AG04449 (cell line): ENCODE results near the gene CDC42SE2.

Experiments
- CTCF ChIA-PET: fragments of 350-600 bp; formaldehyde crosslinking; extraction: SDS; loops from one replicate; lab custom pipeline; 2021; ENCODE audit warnings: antibody characterized with exemption; lab: Yijun Ruan, JAX
- POLR2A ChIA-PET: fragments of 400-600, 350-600 bp; formaldehyde crosslinking; extraction: SDS; loops from one replicate; lab custom pipeline; 2020; ENCODE audit warnings: antibody characterized with exemption, inconsistent platforms; lab: Yijun Ruan, JAX
- DNase-seq: peaks from one replicate; pipeline ENCODE4 v3.0.0-alpha.2; 2010; ENCODE audit warnings: low read depth, low spot score
- H3K4me3 ChIP-seq: 2 replicates; pipeline ENCODE4 v1.5.1; 2011; ENCODE audit warnings: low read depth, mild to moderate bottlenecking, control low read depth, low read length
- TF ChIP-seq, protein P1 (sequence below): IDR thresholded peaks from one replicate; pipeline ENCODE4 v1.5.1; 2011; ENCODE audit warnings: mild to moderate bottlenecking, moderate library complexity, low read length, control low read depth, inconsistent platforms; ENCODE audit not compliant: insufficient read depth; ENCODE audit errors: missing control alignments

CDC42SE2 gene

GRCh38 chr5:131386779-131387178 is 122.9 kb downstream of the CDC42SE2 start:
- DNase-seq, result no peak
- TF ChIP-seq, protein P1, sequence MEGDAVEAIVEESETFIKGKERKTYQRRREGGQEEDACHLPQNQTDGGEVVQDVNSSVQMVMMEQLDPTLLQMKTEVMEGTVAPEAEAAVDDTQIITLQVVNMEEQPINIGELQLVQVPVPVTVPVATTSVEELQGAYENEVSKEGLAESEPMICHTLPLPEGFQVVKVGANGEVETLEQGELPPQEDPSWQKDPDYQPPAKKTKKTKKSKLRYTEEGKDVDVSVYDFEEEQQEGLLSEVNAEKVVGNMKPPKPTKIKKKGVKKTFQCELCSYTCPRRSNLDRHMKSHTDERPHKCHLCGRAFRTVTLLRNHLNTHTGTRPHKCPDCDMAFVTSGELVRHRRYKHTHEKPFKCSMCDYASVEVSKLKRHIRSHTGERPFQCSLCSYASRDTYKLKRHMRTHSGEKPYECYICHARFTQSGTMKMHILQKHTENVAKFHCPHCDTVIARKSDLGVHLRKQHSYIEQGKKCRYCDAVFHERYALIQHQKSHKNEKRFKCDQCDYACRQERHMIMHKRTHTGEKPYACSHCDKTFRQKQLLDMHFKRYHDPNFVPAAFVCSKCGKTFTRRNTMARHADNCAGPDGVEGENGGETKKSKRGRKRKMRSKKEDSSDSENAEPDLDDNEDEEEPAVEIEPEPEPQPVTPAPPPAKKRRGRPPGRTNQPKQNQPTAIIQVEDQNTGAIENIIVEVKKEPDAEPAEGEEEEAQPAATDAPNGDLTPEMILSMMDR, result no peak
- POLR2A ChIA-PET, result no interaction called here
- H3K4me3 ChIP-seq, result no peak overlapping the region
- CTCF ChIA-PET, result no interaction called here

GRCh38 chr5:131387255-131387654 is 123.4 kb downstream of the CDC42SE2 start:
- CTCF ChIA-PET, result no interaction called here
- POLR2A ChIA-PET, result no interaction called here
- TF ChIP-seq, protein P1, result no peak
- no peak overlapping the region for H3K4me3 ChIP-seq
- no peak for DNase-seq

DNA sequence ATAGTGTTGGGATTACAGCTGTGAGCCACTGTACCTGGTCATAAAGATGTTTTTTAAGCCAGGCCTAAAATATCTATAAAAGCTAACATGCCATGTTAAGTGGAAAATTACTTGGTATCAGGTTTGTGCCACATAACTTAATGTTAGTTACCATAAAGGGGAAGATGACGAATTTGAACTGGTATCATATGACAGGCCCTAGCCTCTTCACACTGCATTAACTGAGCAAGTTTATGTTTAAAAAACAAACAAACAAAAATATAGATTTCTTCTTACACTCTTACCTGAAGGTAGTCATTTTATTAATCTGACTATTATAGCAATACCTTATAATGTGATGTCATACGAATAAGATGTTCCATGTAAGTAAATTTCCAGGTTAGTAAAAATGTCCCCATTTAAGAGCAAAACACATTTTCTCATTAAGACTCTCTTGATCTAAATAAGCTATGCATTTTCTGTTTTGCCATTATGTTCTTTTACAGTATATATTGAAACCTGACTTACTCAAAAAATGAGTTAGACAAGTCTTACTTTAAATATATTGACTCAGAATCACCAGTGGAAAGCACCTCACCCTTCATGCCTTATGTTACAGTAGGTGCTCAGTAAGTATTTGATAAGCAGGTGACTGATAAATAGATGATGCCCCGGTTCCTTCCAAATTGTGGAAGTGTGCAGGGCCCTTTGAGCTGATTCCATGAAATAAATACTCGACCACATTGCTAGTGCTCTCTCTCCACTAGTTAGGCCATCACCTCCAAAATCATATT is 125.4 kb downstream of the CDC42SE2 start:
- CTCF ChIA-PET, result interaction anchor here (1.3 kb wide), 1 partner anchor 7 kb away, joined by 3 read pairs; no protein-coding TSS in a partner anchor
- TF ChIP-seq, protein P1, result no peak

DNA sequence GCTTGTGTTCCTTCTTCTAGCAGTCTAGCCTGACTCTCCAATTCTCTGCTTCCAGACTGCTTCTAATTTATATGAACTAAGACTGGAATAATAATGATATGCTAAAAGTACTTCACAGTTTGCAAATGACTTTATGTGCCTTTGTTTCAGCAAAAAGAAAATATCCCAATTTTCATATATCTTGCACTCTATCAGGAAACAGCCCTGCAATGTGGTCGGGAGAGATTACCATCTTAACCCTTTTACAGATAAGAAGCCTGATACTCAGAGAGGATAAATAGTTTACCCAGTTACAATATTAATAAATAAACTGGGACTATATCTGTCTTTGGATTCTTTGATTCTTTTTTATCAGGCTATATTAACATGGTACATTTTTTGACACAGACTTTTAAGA is 126.0 kb downstream of the CDC42SE2 start:
- DNase-seq, result no peak
- CTCF ChIA-PET, result no interaction called here
- TF ChIP-seq, protein P1, result no peak
- H3K4me3 ChIP-seq, result no peak overlapping the region
- POLR2A ChIA-PET, result no interaction called here

More for the DNA sequence above, 125.4 kb downstream of the CDC42SE2 start:
- no peak overlapping the region for H3K4me3 ChIP-seq
- DNase-seq, result no peak
- POLR2A ChIA-PET, result no interaction called here

DNA sequence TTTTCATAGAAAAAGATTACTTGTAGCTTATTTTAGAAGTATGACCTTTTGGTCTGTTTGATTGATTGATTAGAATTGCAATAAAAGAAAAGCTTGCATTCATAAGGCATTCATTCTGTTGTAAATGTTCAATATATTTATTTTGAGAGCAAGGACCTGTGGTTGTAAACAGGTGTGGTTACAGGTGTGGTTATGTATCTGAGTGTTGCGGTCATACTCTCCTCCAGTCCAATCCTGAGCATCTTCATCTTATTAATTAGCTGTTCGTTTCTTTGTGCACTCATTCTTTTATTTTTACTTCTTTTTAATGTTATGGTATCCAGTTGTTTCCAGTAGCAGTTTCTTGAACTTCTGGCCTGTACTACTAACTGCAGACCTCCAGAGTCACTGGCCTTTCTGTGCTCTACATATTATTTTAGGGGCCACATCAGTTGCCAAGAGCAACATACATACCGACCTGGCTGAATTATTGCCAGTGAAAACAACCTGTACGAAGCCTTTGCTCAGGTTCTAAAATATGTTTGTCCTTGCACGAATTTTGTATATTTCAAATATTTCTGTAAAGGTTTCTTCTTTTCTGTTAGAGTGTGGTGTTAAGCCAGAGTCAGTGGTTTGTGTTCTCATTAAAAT is 128.7 kb downstream of the CDC42SE2 start:
- TF ChIP-seq, protein P1, result no peak
- CTCF ChIA-PET, result interaction anchor here (1.6 kb wide), 1 partner anchor 24 kb away, joined by 3 read pairs; no protein-coding TSS in a partner anchor
- no peak for DNase-seq

DNA sequence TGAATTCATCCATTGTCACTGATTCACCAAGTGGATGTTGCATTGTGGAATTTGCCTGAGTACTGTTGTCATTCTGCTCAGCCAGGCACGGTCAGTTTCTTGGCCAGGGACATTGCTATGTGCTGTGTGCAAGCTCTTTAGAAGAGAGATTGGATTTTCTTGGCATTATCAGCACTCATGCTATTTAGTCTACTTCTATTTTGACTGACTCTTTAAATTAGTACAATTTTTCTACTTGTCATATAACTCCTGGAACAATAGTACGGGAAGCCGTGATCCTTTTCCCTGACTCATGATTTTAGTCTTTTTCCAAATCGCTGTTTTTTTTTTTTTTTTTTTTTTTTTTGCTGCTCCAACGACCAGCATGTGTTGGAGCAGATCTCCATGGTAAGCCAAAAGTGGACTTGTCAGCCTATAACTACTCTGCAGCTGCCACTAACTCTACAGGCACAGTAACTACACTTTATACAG is 129.7 kb downstream of the CDC42SE2 start:
- CTCF ChIA-PET, result no interaction called here
- TF ChIP-seq, protein P1, result no peak

More for the DNA sequence above, 128.7 kb downstream of the CDC42SE2 start:
- POLR2A ChIA-PET, result no interaction called here
- H3K4me3 ChIP-seq, result no peak overlapping the region

More for the DNA sequence above, 129.7 kb downstream of the CDC42SE2 start:
- no peak overlapping the region for H3K4me3 ChIP-seq
- no peak for DNase-seq
- POLR2A ChIA-PET, result no interaction called here
